Right renal pelvis (tissue), 4 donors: Measurements from ENCODE around the gene HCFC2. TPM values are rescaled to one million over a fixed set of nuclear protein-coding genes. Genes with fewer than 3 reads are reported as not detected.
"Not testable (repeated sequence)": the region's sequence is repeated elsewhere in the genome, so short reads cannot be mapped to it uniquely, and the experiment has no call there.

ENCODE experiments used
- DNase-seq, 4 donors: peaks; one replicate each; pipeline ENCODE4 v3.0.0-alpha.2; 2013; ENCODE audit warnings: low read depth in 4 of 4, low spot score in 3 of 4, missing footprints in 1 of 4
- polyA plus RNA-seq, 4 donors: library from polyadenylated mRNA; unstranded; fragments of 120-200 nt; gene quantifications; one replicate each; pipeline ENCODE4 v1.2.1, GENCODE V29; 2013; ENCODE audit not compliant: insufficient read length in 4 of 4

The HCFC2 gene
- polyA plus RNA-seq, 4 donors: 13.6 to 19.4 (median 18.1) TPM

- not testable (repeated sequence) for DNase-seq
Measured at GRCh38 chr12:104114834-104115586, 50.7 kb downstream of the HCFC2 start.

GRCh38 chr12:104115587-104115975 is 51.2 kb downstream of the HCFC2 start:
- DNase-seq: no peak

GRCh38 chr12:104121001-104121400 is 56.7 kb downstream of the HCFC2 start:
- DNase-seq: no peak

GRCh38 chr12:104122298-104122697 is 58.0 kb downstream of the HCFC2 start:
- DNase-seq: no peak

GRCh38 chr12:104126548-104126947 is 62.2 kb downstream of the HCFC2 start:
- no peak for DNase-seq

GRCh38 chr12:104130760-104131159 is 66.4 kb downstream of the HCFC2 start:
- DNase-seq: no peak

- no peak for DNase-seq
Measured at GRCh38 chr12:104131609-104132008, 67.3 kb downstream of the HCFC2 start.

- no peak for DNase-seq
Measured at GRCh38 chr12:104132351-104132956, 68.1 kb downstream of the HCFC2 start.

GRCh38 chr12:104133321-104133720 is 69.0 kb downstream of the HCFC2 start:
- DNase-seq: no peak

- no peak for DNase-seq
Measured at GRCh38 chr12:104133866-104134265, 69.5 kb downstream of the HCFC2 start.

GRCh38 chr12:104134882-104135281 is 70.6 kb downstream of the HCFC2 start:
- DNase-seq: no peak

- DNase-seq: no peak
Measured at GRCh38 chr12:104136577-104136976, 72.2 kb downstream of the HCFC2 start.

- DNase-seq: peak in 2 of 4 donors; percentile 31 to 41
Measured at GRCh38 chr12:104137001-104137901, 72.9 kb downstream of the HCFC2 start.

- peak; percentile 89 to 94 (median 92) for DNase-seq
Measured at GRCh38 chr12:104137902-104138796, 73.8 kb downstream of the HCFC2 start, which contains the start of gene NFYB. TSS of gene NFYB (minus strand) at chr12:104138210. CDS start at chr12:104135453, 2,757 bp downstream.

- DNase-seq: peak in 1 of 4 donors; percentile 21
Measured at GRCh38 chr12:104138797-104139152, 74.4 kb downstream of the HCFC2 start.

- DNase-seq: no peak
Measured at GRCh38 chr12:104142543-104142942, 78.2 kb downstream of the HCFC2 start.

- DNase-seq: no peak
Measured at GRCh38 chr12:104143002-104143401, 78.7 kb downstream of the HCFC2 start.

- DNase-seq: no peak
Measured at GRCh38 chr12:104143918-104144317, 79.6 kb downstream of the HCFC2 start.

- no peak for DNase-seq
Measured at GRCh38 chr12:104147346-104147745, 83.0 kb downstream of the HCFC2 start.

- DNase-seq: no peak
Measured at GRCh38 chr12:104150416-104150815, 86.1 kb downstream of the HCFC2 start.
